ENCODE results near the gene VWDE.

The VWDE gene

GRCh38 chr7:12391922-12392615, 11.6 kb downstream of the VWDE start:
- H3K4me2 ChIP-seq (ENCODE audit: low read length), result no peak overlapping the region
- no peaks in the 10 kb centered on the region for H3K36me3 ChIP-seq (ENCODE audit: control insufficient read depth, insufficient read depth, low read length)
- TF ChIP-seq CTCF (IDR thresholded peaks at IDR 0.05), result no peak
- H3K27ac ChIP-seq, result no peak overlapping the region
- no peaks in the 10 kb centered on the region for H3K4me1 ChIP-seq
- H2AFZ ChIP-seq, result no peak overlapping the region
- no peaks in the 10 kb centered on the region for H3K9me3 ChIP-seq (ENCODE audit: control insufficient read depth, low read length)
- no peak overlapping the region for H3K9ac ChIP-seq
- H3K4me3 ChIP-seq (ENCODE audit: low read depth, low read length), result no peak overlapping the region
- no peaks in the 10 kb centered on the region for H3K79me2 ChIP-seq
- H3K27me3 ChIP-seq (ENCODE audit: control insufficient read depth, insufficient read depth, low read length), result no peaks in the 10 kb centered on the region

- no peak overlapping the region for H2AFZ ChIP-seq
- H3K36me3 ChIP-seq (ENCODE audit: control insufficient read depth, insufficient read depth, low read length), result no peaks in the 10 kb centered on the region
- no peak overlapping the region for H3K27ac ChIP-seq
- H3K79me2 ChIP-seq, result no peaks in the 10 kb centered on the region
- H3K4me2 ChIP-seq (ENCODE audit: low read length), result no peak overlapping the region
- H3K4me1 ChIP-seq, result no peaks in the 10 kb centered on the region
- TF ChIP-seq CTCF (IDR thresholded peaks at IDR 0.05), result peak; percentile 78
- H3K4me3 ChIP-seq (ENCODE audit: low read depth, low read length), result no peak overlapping the region
- no peak overlapping the region for H3K9ac ChIP-seq
- H3K9me3 ChIP-seq (ENCODE audit: control insufficient read depth, low read length), result no peaks in the 10 kb centered on the region
- H3K27me3 ChIP-seq (ENCODE audit: control insufficient read depth, insufficient read depth, low read length), result no peaks in the 10 kb centered on the region
These were observed 14.5 kb downstream of the VWDE start for GRCh38 chr7:12389089-12389700.

- Histone ChIP-seq H3K36me3 (ENCODE audit: control insufficient read depth, insufficient read depth, low read length) (no peaks in the 10 kb centered on the region), H3K4me2 (ENCODE audit: low read length) (no peak overlapping the region), H3K27ac (no peak overlapping the region), H2AFZ (no peak overlapping the region), H3K4me3 (ENCODE audit: low read depth, low read length) (no peak overlapping the region), H3K9me3 (ENCODE audit: control insufficient read depth, low read length) (no peaks in the 10 kb centered on the region), H3K4me1 (no peaks in the 10 kb centered on the region), H3K79me2 (no peaks in the 10 kb centered on the region), H3K9ac (no peak overlapping the region), H3K27me3 (ENCODE audit: control insufficient read depth, insufficient read depth, low read length) (no peaks in the 10 kb centered on the region)
- TF ChIP-seq CTCF (IDR thresholded peaks at IDR 0.05), result no peak
These were observed 17.3 kb downstream of the VWDE start for GRCh38 chr7:12386313-12386740.

GRCh38 chr7:12385364-12385786, 18.3 kb downstream of the VWDE start:
- no peak for TF ChIP-seq CTCF (IDR thresholded peaks at IDR 0.05)
- Histone ChIP-seq H3K36me3 (ENCODE audit: control insufficient read depth, insufficient read depth, low read length) (no peaks in the 10 kb centered on the region), H3K4me1 (no peaks in the 10 kb centered on the region), H3K9me3 (ENCODE audit: control insufficient read depth, low read length) (no peaks in the 10 kb centered on the region), H3K4me2 (ENCODE audit: low read length) (no peak overlapping the region), H3K27ac (no peak overlapping the region), H3K79me2 (no peaks in the 10 kb centered on the region), H3K9ac (no peak overlapping the region), H3K4me3 (ENCODE audit: low read depth, low read length) (no peak overlapping the region), H2AFZ (no peak overlapping the region), H3K27me3 (ENCODE audit: control insufficient read depth, insufficient read depth, low read length) (no peaks in the 10 kb centered on the region)

GRCh38 chr7:12383377-12383776, 20.3 kb downstream of the VWDE start:
- Histone ChIP-seq H3K9me3 (ENCODE audit: control insufficient read depth, low read length) (no peaks in the 10 kb centered on the region), H3K79me2 (no peaks in the 10 kb centered on the region), H3K27me3 (ENCODE audit: control insufficient read depth, insufficient read depth, low read length) (no peaks in the 10 kb centered on the region), H3K4me2 (ENCODE audit: low read length) (no peak overlapping the region), H3K36me3 (ENCODE audit: control insufficient read depth, insufficient read depth, low read length) (no peaks in the 10 kb centered on the region), H3K4me3 (ENCODE audit: low read depth, low read length) (no peak overlapping the region), H3K9ac (no peak overlapping the region), H3K4me1 (no peaks in the 10 kb centered on the region), H3K27ac (no peak overlapping the region), H2AFZ (no peak overlapping the region)
- no peak for TF ChIP-seq CTCF (IDR thresholded peaks at IDR 0.05)

Data from parathyroid adenoma (tissue), 2 donors.